Bronchial epithelial cell (primary cell): ENCODE measurements around the gene ABR. TPM values are rescaled to one million over a fixed set of nuclear protein-coding genes. Genes with fewer than 3 reads are reported as not detected.

Experiments used
- DNase-seq: peaks from one replicate; pipeline ENCODE4 v3.0.0-alpha.2; 2010; ENCODE audit warnings: low read depth
- FAIRE-seq: peaks from 2 replicates; lab custom pipeline; 2011; peaks lifted over from hg19 to GRCh38; lab: Jason Lieb, UNC
- H3K27me3 ChIP-seq: 2 replicates; pipeline ENCODE4 v1.5.1; 2011; ENCODE audit warnings: low read length; ENCODE audit not compliant: control insufficient read depth, insufficient read depth
- H3K36me3 ChIP-seq: 2 replicates; pipeline ENCODE4 v1.5.1; 2011; ENCODE audit warnings: low read length; ENCODE audit not compliant: control insufficient read depth, insufficient read depth
- H3K4me3 ChIP-seq: 2 replicates; pipeline ENCODE4 v1.5.1; 2011; ENCODE audit warnings: mild to moderate bottlenecking, low read depth, low read length, control low read depth
- CTCF ChIP-seq: IDR thresholded peaks from 2 replicates; pipeline ENCODE4 v1.5.1; 2011; ENCODE audit warnings: mild to moderate bottlenecking, moderate library complexity, low read length, control low read depth, inconsistent platforms; ENCODE audit not compliant: insufficient read depth, severe bottlenecking
- total RNA-seq: library from RNA; depleted of rRNA; stranded (reverse); fragments of >200 nt; gene quantifications from 2 replicates; pipeline ENCODE4 v1.2.1, GENCODE V29; 2014

Gene ABR
- total RNA-seq, 1 donor from 2014 or later: 18.7 TPM

- no peak for DNase-seq
- TF ChIP-seq CTCF: no peak
- H3K36me3 ChIP-seq: no peaks in the 10 kb centered on the region
- H3K27me3 ChIP-seq: no peaks in the 10 kb centered on the region
- H3K4me3 ChIP-seq: no peak overlapping the region
- no peak for FAIRE-seq
Measured at GRCh38 chr17:1197781-1198490, 18.2 kb upstream of the ABR start.

DNA sequence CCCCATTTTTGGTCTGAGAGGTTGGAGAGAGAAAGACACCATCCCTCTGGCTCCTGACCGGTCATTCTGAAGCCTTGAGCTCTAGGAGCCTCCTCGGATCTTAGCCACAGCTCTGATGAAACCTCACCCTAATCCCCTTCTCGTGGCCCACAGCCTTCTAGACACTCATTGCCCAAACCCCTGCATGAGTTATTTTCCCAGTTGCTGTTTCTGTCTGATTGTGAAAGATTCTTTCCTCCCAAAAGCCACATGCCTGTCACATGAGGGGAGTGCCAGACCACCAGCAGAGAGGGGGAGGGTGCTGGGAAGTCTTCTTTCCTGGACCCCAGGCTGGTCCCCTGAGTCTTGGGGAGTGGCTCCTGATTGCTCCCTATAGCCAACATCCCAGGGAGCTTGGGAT lies 17.6 kb upstream of the ABR start:
- Histone ChIP-seq H3K4me3 (no peak overlapping the region), H3K27me3 (no peaks in the 10 kb centered on the region), H3K36me3 (no peaks in the 10 kb centered on the region)
- TF ChIP-seq CTCF: no peak
- DNase-seq (no peak), FAIRE-seq (no peak)

DNA sequence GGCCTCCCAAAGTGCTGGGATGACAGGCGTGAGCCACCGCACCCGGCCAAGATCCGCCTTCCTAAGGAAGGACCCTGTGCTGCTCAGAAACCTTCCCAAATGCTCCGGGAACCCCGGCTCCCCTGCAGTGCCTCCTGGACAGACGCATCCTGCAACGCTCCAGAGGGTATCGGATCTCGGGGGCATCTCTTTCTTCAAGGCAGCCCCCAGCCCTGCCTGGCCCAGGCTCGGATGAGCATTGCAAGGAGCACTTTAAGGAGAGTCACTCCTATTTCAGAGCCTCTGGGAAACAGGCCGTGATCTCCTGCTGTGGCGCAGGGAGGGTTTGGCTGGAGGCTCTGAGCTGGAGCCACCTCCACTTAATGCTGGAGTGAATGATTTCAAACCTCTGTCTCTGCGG lies 17.2 kb upstream of the ABR start:
- Histone ChIP-seq H3K4me3 (no peak overlapping the region), H3K36me3 (no peaks in the 10 kb centered on the region), H3K27me3 (no peaks in the 10 kb centered on the region)
- TF ChIP-seq CTCF: no peak
- no peak for FAIRE-seq
- DNase-seq: no peak

DNA sequence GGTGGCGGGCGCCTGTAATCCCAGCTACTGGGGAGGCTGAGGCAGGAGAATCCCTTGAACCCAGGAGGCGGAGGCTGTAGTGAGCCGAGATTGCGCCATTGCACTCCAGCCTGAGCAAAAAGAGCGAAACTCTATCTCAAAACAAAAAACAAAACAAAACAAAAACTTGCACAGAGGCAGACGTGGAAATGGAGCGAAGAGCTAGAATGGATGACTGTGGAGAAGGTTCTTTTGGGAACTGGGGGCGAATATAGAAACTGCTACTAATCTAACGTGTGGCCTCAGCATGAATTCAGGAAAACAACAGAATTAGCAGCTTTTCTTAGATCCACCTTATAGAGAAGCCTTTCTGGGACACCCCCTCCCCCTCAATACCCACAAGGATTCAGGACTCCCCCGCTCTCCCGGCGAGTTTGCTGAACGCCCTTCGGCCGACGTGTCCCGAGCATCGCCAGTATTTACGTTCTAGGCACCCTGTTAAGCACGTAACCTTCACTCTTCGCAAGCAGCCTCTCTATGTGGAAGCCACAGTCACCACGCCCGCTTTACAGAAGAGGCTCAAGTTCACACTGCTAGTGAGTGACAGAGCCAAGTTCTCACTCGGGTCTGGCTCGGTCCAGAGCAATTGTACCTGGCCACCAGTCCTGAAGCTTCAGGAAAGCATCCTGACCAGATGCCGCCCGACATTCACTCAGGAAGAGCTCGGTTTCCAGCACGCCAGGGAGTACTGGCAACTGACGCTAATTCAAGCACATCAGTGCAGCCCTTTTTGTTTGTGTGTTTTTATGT lies 13.3 kb upstream of the ABR start:
- H3K4me3 ChIP-seq: no peak overlapping the region
- FAIRE-seq (no peak), DNase-seq (no peak)
- peaks cover 3% of the 10 kb centered on the region for H3K27me3 ChIP-seq
- TF ChIP-seq CTCF: no peak
- no peaks in the 10 kb centered on the region for H3K36me3 ChIP-seq

DNA sequence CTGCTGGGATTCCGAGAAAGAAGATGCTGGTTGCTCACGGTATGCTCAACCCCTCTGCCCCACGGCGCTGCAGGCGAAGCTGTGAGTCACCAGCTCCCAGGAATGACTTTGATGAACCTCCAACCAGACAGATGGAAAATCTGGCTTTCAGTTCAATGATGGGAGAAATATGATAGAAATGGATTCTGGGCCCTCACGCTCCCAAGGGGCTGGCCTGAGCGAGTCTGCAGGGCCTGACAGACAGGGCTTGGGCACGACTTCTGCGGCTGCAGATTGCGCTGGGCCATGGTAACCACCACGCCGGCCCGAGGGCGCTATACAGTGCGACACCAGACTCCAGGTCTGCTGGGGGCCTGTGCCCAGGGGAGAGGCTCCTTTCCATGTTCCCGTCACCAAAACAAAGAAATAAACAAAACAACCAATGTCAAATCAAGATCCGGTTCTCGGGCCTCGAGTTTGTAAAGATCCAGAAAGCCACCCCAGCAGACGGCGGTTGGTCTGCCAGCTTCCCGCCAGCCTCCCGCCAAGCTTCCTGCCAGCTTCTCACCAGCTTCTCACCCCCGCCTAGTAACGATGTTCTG lies 11.1 kb upstream of the ABR start:
- TF ChIP-seq CTCF: no peak
- DNase-seq (no peak), FAIRE-seq (no peak)
- no peak overlapping the region for H3K4me3 ChIP-seq
- no peaks in the 10 kb centered on the region for H3K36me3 ChIP-seq
- peaks cover 3% of the 10 kb centered on the region for H3K27me3 ChIP-seq
